VCaP (cell line): ENCODE results near the gene ANKRD44.

ENCODE experiments used
- H3K27ac ChIP-seq: fragments of 450-650 bp; 2 replicates; pipeline ENCODE4 v1.5.1; 2017
- TF ChIP-seq, protein P1 (sequence below): fragments of 450-650 bp; conservative IDR thresholded peaks from 2 replicates; pipeline ENCODE4 v1.5.1; 2017; ENCODE audit warnings: mild to moderate bottlenecking, moderate library complexity

Gene ANKRD44

GRCh38 chr2:197137231-197137630 is 173.3 kb downstream of the ANKRD44 start:
- TF ChIP-seq, protein P1, sequence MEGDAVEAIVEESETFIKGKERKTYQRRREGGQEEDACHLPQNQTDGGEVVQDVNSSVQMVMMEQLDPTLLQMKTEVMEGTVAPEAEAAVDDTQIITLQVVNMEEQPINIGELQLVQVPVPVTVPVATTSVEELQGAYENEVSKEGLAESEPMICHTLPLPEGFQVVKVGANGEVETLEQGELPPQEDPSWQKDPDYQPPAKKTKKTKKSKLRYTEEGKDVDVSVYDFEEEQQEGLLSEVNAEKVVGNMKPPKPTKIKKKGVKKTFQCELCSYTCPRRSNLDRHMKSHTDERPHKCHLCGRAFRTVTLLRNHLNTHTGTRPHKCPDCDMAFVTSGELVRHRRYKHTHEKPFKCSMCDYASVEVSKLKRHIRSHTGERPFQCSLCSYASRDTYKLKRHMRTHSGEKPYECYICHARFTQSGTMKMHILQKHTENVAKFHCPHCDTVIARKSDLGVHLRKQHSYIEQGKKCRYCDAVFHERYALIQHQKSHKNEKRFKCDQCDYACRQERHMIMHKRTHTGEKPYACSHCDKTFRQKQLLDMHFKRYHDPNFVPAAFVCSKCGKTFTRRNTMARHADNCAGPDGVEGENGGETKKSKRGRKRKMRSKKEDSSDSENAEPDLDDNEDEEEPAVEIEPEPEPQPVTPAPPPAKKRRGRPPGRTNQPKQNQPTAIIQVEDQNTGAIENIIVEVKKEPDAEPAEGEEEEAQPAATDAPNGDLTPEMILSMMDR = no peak
- H3K27ac ChIP-seq = no peak overlapping the region

GRCh38 chr2:197136452-197136851 is 174.1 kb downstream of the ANKRD44 start:
- no peak overlapping the region for H3K27ac ChIP-seq
- TF ChIP-seq, protein P1 = no peak

DNA sequence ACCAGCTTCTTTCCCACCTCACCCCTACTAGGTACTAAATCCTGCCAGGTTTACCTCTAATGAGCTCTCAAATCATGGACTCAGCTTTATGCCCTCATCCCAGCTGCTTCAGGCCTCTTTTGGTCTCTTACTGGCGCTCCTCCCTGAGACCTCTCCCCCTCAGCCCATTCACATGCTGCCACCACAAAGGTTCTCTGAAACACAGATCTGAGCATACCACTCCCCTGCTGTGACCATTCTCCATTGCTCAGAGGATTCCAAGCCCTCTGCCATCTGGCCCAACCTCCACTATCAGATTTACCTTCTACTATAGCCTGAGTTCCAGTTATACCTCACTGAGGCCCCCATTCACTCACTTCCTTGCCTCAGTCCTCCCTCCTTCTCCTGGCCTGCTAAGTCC is 174.8 kb downstream of the ANKRD44 start:
- H3K27ac ChIP-seq = no peak overlapping the region
- TF ChIP-seq, protein P1 = no peak

- TF ChIP-seq, protein P1 = peak; percentile 74
- no peak overlapping the region for H3K27ac ChIP-seq
These were observed 176.4 kb downstream of the ANKRD44 start for GRCh38 chr2:197134206-197134605.

- no peak overlapping the region for H3K27ac ChIP-seq
- TF ChIP-seq, protein P1 = no peak
These were observed 179.1 kb downstream of the ANKRD44 start for GRCh38 chr2:197131558-197131855.

DNA sequence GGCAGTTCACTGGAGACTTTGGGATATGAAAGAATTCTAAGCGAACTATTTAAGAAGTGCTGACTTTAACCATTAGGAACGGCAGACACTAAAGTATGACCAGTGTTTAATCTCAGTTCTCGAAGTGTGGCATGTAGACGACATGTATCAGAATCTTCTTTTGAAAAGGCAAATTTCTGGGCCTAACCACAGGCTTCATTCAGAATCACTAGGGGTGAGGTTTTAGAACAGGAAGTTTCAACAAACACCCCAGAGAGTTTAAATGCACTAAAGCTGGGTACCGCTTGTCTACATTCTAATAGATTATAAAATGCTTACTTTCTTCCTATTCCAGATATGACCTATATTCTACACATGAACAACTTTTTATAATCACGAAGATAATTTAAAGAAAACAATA is 180.3 kb downstream of the ANKRD44 start:
- TF ChIP-seq, protein P1 = no peak

DNA sequence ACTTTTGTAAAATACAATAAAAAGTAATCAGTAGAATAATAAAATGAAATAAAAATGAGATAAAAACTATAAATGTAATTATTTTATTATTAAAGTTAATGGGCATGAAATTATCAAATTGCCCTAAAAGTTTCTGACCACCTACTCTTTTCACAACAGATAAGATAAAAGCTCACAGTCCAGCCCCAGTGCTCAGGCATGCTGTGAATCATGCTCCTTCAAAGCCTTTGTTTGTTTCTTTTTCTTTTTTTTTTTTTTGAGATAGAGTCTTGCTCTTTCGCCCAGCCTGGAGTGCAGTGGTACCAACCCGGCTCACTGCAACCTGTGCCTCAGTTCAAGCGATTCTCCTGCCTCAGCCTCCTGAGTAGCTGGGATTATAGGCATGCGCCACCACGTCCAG is 181.7 kb downstream of the ANKRD44 start:
- TF ChIP-seq, protein P1 = no peak

More for the DNA sequence above, 180.3 kb downstream of the ANKRD44 start:
- no peak overlapping the region for H3K27ac ChIP-seq

DNA sequence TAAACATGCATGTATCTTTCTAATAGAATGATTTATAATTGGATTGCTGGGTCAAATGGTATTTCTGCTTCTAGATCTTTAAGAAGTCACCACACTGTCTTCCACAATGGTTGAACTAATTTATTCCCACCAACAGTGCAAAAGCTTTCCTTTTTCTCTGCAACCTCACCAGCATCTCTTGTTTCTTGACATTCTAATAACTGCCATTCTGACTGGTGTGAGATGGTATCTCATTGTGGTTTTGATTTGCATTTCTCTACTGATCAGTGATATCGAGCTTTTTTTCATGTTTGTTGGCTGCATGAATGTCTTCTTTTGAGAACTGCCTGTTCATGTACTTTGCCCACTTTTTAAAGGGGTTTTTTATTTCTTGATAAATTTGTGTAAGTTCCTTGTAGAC is 182.5 kb downstream of the ANKRD44 start:
- TF ChIP-seq, protein P1 = no peak
- no peak overlapping the region for H3K27ac ChIP-seq

More for the DNA sequence above, 181.7 kb downstream of the ANKRD44 start:
- no peak overlapping the region for H3K27ac ChIP-seq
